Mesangial cell (primary cell): ENCODE data around the gene EIF2D. TPM values are rescaled to one million over a fixed set of nuclear protein-coding genes. Genes with fewer than 3 reads are reported as not detected.

Experiments used
- total RNA-seq: library from RNA; depleted of rRNA; stranded (reverse); fragments of >200 nt; gene quantifications from 2 replicates; pipeline ENCODE4 v1.2.3, GENCODE V29; 2015

Gene EIF2D, protein sequence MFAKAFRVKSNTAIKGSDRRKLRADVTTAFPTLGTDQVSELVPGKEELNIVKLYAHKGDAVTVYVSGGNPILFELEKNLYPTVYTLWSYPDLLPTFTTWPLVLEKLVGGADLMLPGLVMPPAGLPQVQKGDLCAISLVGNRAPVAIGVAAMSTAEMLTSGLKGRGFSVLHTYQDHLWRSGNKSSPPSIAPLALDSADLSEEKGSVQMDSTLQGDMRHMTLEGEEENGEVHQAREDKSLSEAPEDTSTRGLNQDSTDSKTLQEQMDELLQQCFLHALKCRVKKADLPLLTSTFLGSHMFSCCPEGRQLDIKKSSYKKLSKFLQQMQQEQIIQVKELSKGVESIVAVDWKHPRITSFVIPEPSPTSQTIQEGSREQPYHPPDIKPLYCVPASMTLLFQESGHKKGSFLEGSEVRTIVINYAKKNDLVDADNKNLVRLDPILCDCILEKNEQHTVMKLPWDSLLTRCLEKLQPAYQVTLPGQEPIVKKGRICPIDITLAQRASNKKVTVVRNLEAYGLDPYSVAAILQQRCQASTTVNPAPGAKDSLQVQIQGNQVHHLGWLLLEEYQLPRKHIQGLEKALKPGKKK
- 39.1 and 56.4 TPM in 2 replicates for total RNA-seq

DNA sequence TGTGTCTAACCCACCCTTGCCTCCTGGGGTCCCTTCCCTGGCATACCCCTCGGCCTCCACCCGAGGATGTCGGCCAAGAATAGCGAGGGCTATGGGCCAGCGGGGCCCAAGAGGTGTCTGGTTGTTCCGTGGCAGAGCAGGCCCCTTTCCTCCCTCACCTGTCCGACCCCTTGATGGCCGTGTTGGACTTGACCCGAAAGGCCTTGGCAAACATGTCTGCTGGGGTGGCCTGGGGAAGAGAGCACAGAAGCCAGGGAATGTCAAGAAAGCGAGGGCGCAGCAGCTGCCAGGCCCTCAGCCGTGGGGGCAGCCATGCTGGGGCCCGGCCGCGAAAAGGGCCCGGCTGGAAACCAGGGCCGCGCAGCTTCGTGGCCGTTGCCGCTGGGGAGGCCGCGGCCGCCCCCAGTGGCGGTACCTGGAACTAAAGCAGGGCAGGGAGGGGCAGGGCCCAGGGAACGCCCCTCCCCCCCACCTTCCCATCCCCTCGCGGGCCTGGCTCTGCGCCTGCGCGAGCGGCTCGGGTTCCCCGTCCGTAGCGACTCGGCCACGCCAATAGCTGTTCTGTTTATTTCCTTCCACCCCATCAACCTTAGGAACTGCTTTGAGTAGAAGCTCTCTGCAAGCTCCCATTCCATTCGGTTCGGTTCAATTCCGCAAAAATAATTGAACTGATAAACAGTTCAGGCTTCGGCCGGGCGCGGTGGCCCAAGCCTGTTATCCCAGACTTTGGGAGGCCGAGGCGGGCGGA lies at the start of gene EIF2D:
TSS of gene EIF2D (minus strand) at position 337 of the 748 bp plus-strand sequence. CDS start at position 214, 123 bp downstream.

GRCh38 chr1:206635080-206635977 lies 23.1 kb upstream of the EIF2D start, which contains the start of gene DYRK3:
Gene DYRK3, plus strand, starts transcription at chr1:206635536. Its CDS starts 168 bp downstream, at chr1:206635704.

Other genes starting within 250 kb of the EIF2D start
- 18.9 and 19.9 TPM in 2 replicates for gene IKBKE, start 142.0 kb downstream of the EIF2D start, total RNA-seq
- gene RASSF5, start 104.9 kb downstream of the EIF2D start, total RNA-seq = 2.1 and 16.4 TPM in 2 replicates
- gene DYRK3, start 23.1 kb upstream of the EIF2D start, total RNA-seq = 7.1 and 8.1 TPM in 2 replicates
- gene MAPKAPK2, start 72.4 kb upstream of the EIF2D start, total RNA-seq = 55.9 and 61.2 TPM in 2 replicates
- not detected in 2 replicates for gene IL19, start 158.3 kb upstream of the EIF2D start, total RNA-seq
- gene IL10, start 160.0 kb upstream of the EIF2D start, total RNA-seq = 0.63 TPM in 1 of 2 replicates, not detected in the other